HG02642 (cell line): ENCODE data around the gene RPL13.

ENCODE experiments used
- ATAC-seq: cut with Tn5 transposase; IDR thresholded peaks from one replicate; pipeline ENCODE4 v1.9.1; 2021; ENCODE audit warnings: mild to moderate bottlenecking; ENCODE audit not compliant: unreplicated experiment, poor library complexity

RPL13 gene

GRCh38 chr16:89595330-89596060 is 35.0 kb downstream of the RPL13 start:
- ATAC-seq = no peak

- ATAC-seq = no peak
Observed at GRCh38 chr16:89596061-89596689, 35.7 kb downstream of the RPL13 start.

GRCh38 chr16:89596957-89597649 is 36.6 kb downstream of the RPL13 start:
- no peak for ATAC-seq

- ATAC-seq = no peak
Observed at GRCh38 chr16:89598199-89598598, 37.7 kb downstream of the RPL13 start.

GRCh38 chr16:89599451-89599858 is 39.0 kb downstream of the RPL13 start:
- no peak for ATAC-seq

- ATAC-seq = no peak
Observed at GRCh38 chr16:89599902-89600301, 39.4 kb downstream of the RPL13 start.

GRCh38 chr16:89600427-89600826 is 39.9 kb downstream of the RPL13 start:
- no peak for ATAC-seq

GRCh38 chr16:89600956-89601355 is 40.5 kb downstream of the RPL13 start:
- no peak for ATAC-seq

- no peak for ATAC-seq
Observed at GRCh38 chr16:89601906-89602272, 41.4 kb downstream of the RPL13 start.

- ATAC-seq = no peak
Observed at GRCh38 chr16:89602273-89602951, 41.9 kb downstream of the RPL13 start.

GRCh38 chr16:89602952-89603590 is 42.6 kb downstream of the RPL13 start:
- no peak for ATAC-seq

- ATAC-seq = no peak
Observed at GRCh38 chr16:89604764-89605163, 44.3 kb downstream of the RPL13 start.

GRCh38 chr16:89605186-89605970 is 44.9 kb downstream of the RPL13 start:
- ATAC-seq = no peak

- ATAC-seq = no peak
Observed at GRCh38 chr16:89606006-89606405, 45.5 kb downstream of the RPL13 start.

GRCh38 chr16:89607453-89607852 is 47.0 kb downstream of the RPL13 start:
- no peak for ATAC-seq

GRCh38 chr16:89607937-89608740 is 47.7 kb downstream of the RPL13 start:
- no peak for ATAC-seq

GRCh38 chr16:89610108-89610453 is 49.6 kb downstream of the RPL13 start:
- ATAC-seq = no peak

GRCh38 chr16:89612415-89613166 is 52.1 kb downstream of the RPL13 start:
- ATAC-seq = no peak
